Measurements from ENCODE around the gene RNF144B.
"Not testable (repeated sequence)": the region's sequence is repeated elsewhere in the genome, so short reads cannot be mapped to it uniquely, and the experiment has no call there.

RNF144B gene

DNA sequence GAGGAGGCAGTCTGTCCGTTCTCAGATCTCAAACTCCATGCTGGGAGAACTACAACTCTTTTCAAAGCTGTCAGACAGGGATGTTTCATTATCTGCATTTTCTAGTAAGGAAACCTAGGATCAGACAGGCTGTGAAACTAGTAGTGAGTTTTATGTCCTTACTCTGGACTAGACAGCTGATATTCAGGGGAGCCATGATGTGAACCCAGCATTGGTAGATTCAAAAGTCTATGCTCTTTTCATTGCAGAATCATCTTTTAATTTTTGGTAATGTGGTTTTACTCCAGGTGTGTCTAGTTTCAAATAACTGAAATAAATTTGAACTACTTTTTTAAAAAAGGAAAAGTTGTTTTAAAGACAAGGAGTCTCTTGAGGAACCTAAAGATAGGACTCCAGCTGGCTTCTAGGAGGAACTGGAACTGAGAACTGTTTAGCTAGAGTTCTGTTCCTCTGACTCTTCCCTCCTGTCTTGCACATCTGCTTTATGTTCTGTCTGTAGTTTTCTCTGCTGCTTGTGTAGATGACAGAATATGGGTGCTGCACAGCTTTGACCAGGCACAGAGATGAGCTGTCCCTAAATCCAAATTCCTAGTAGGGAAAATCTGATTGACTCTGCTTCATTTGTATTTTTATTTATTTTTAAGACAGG lies 27.8 kb upstream of the RNF144B start:
- no peak for DNase-seq
- Mint-ChIP-seq H3K4me1 (ENCODE audit: low read depth) (no peaks in the 10 kb centered on the region), H3K27me3 (peaks cover 27% of the 10 kb centered on the region), H3K4me3 (no peak overlapping the region), H3K9me3 (peaks cover 6% of the 10 kb centered on the region), H3K36me3 (ENCODE audit: low read depth) (no peaks in the 10 kb centered on the region), H3K27ac (no peak overlapping the region)

GRCh38 chr6:18360188-18360587 lies 27.0 kb upstream of the RNF144B start:
- Mint-ChIP-seq H3K4me3 (no peak overlapping the region), H3K4me1 (ENCODE audit: low read depth) (no peaks in the 10 kb centered on the region), H3K36me3 (ENCODE audit: low read depth) (no peaks in the 10 kb centered on the region), H3K27me3 (peaks cover 24% of the 10 kb centered on the region), H3K9me3 (peaks cover 6% of the 10 kb centered on the region), H3K27ac (no peak overlapping the region)
- DNase-seq: no peak

DNA sequence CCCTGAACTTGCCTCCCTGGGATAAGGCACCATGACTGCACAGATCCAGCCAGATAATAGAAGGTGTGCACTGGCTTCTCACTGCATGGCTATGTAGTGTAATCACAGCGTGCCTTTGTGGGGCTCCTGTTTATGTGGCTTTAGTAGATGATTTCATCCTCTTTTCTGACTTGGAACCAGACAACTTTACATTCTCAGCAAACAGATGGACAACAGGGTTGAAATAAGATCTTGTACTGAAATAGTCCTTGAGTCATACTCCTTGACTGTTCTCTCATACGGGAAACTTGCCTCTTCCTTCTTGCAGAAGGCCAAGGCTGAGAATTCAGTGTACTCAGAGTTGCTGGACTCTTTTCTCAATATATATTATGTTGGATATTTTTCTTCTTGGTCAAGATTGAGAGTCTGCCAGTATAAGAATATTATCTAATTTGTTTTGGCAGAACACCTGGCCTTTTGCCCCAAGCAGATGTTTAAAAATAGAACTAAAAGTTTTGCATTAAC lies 25.0 kb upstream of the RNF144B start:
- H3K9me3 Mint-ChIP-seq: peaks cover 6% of the 10 kb centered on the region
- peaks cover 29% of the 10 kb centered on the region for H3K27me3 Mint-ChIP-seq
- H3K4me3 Mint-ChIP-seq: no peak overlapping the region
- no peak overlapping the region for H3K27ac Mint-ChIP-seq
- DNase-seq: no peak
- no peaks in the 10 kb centered on the region for H3K4me1 Mint-ChIP-seq (ENCODE audit: low read depth)
- H3K36me3 Mint-ChIP-seq (ENCODE audit: low read depth): no peaks in the 10 kb centered on the region

DNA sequence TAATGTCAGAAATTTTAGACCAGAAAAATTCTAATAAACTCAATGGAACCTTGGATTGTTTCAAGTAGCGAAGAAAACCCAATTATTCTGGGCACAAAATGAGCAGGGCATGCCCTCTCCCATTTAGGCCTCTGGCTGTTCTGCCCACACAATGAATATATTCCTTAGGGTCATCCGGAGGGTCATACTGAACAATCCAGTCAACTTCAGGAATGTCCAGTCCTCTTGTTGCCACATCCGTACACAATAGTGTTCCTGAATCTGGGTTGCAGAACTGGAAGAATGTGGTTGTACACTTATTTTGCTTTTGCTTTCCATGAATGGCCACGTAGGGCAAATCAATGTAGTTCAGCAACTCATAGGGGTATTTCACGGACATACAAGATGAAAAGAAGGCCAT lies 23.4 kb upstream of the RNF144B start:
- H3K27me3 Mint-ChIP-seq: peaks cover 22% of the 10 kb centered on the region
- no peak overlapping the region for H3K4me3 Mint-ChIP-seq
- no peak for DNase-seq
- no peak overlapping the region for H3K27ac Mint-ChIP-seq
- no peaks in the 10 kb centered on the region for H3K36me3 Mint-ChIP-seq (ENCODE audit: low read depth)
- no peaks in the 10 kb centered on the region for H3K9me3 Mint-ChIP-seq
- H3K4me1 Mint-ChIP-seq (ENCODE audit: low read depth): no peaks in the 10 kb centered on the region

GRCh38 chr6:18364561-18364960 lies 22.6 kb upstream of the RNF144B start:
- H3K27ac Mint-ChIP-seq; H3K4me3 Mint-ChIP-seq; H3K36me3 Mint-ChIP-seq (ENCODE audit: low read depth): not testable (repeated sequence)

DNA sequence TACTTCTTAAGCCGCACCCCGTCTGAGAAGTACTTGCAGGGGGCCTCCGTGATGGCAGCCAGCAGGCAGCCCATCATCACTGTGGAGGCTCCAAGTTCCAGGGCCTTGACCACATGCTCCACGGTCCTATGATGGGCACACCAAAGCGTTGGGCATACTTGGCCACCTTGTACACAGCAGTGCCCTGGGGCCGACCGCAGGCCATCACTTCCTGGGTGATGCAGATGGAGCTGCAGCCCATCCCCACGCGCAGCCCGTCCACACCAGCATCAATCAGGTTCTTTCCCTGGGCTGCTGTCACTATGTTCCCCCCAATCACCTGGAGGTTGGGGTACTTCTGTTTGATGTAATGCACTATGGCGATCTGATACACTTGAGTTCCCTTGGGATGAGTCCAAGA lies 19.8 kb upstream of the RNF144B start:
- Mint-ChIP-seq H3K36me3 (ENCODE audit: low read depth) (no peaks in the 10 kb centered on the region), H3K9me3 (no peaks in the 10 kb centered on the region), H3K27me3 (peaks cover 10% of the 10 kb centered on the region), H3K27ac (no peak overlapping the region), H3K4me1 (ENCODE audit: low read depth) (no peaks in the 10 kb centered on the region), H3K4me3 (no peak overlapping the region)
- no peak for DNase-seq

More at GRCh38 chr6:18364561-18364960, 22.6 kb upstream of the RNF144B start:
- H3K4me1 Mint-ChIP-seq (ENCODE audit: low read depth); H3K9me3 Mint-ChIP-seq; DNase-seq: not testable (repeated sequence)
- H3K27me3 Mint-ChIP-seq: peaks cover 22% of the 10 kb centered on the region

DNA sequence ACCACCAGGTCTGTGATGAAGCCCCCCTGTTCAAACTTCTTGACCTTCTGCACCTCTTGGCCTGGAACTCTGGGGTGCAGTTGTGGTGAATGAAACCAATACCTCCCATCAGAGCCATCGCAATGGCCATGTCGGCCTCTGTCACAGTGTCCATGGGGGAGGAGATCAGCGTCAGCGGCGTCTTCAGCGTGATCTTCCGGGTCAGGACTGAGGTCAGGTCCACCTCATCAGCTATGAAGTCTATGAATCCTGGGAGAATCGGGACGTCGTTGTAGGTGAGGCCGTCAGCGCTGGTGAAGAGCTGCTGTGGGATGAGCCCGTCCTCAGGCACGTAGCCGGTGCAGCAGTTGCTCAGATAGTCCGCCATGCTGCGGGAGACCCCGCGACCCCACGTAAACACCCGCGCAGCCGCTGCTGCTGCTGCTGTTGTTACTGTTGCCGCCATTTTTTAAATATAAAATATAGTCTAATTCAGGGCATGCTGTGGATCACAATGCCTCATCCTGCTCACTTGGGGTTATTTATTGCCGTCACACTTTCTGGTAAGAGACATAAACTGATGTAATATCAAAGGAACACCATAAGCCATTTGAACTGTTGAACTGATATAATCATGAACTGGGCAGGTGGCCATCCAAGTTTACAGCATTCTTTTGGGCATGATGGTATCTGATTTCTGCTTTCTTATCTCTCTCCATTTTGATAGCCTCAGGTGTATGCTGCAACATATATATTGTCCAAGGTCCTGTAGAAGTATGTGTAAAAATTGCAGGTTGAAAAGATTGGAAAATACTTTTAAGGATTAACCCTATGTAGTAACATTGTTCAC lies 18.7 kb upstream of the RNF144B start:
- H3K36me3 Mint-ChIP-seq (ENCODE audit: low read depth): no peaks in the 10 kb centered on the region
- DNase-seq: no peak
- H3K4me1 Mint-ChIP-seq (ENCODE audit: low read depth): no peaks in the 10 kb centered on the region
- H3K27ac Mint-ChIP-seq: no peak overlapping the region
- no peak overlapping the region for H3K4me3 Mint-ChIP-seq
- H3K9me3 Mint-ChIP-seq: no peaks in the 10 kb centered on the region
- H3K27me3 Mint-ChIP-seq: peaks cover 6% of the 10 kb centered on the region

- H3K4me3 Mint-ChIP-seq: no peak overlapping the region
- H3K4me1 Mint-ChIP-seq (ENCODE audit: low read depth): no peaks in the 10 kb centered on the region
- no peaks in the 10 kb centered on the region for H3K36me3 Mint-ChIP-seq (ENCODE audit: low read depth)
Observed at GRCh38 chr6:18371010-18371409, 16.1 kb upstream of the RNF144B start.

DNA sequence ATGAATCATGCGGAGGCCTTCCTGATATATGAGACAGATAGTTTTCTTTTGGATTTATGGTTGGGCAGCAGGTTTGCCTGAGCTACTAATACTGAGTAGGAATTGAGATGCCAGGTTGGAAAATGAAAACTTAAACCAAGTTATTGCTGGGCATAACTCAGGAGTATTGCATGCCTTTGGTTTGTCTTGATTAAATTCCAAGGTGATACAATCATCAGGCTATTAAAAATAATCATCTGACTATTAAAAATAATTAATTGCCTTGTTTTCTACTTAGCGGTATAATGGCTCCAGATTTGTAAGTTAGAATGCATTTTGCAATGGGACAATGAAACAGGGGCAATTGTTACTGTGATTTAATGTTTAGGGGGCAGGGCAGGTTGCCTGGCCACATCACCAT lies 15.5 kb upstream of the RNF144B start:
- H3K36me3 Mint-ChIP-seq (ENCODE audit: low read depth): no peaks in the 10 kb centered on the region
- DNase-seq: no peak
- no peaks in the 10 kb centered on the region for H3K27me3 Mint-ChIP-seq
- no peak overlapping the region for H3K27ac Mint-ChIP-seq
- no peaks in the 10 kb centered on the region for H3K9me3 Mint-ChIP-seq
- no peaks in the 10 kb centered on the region for H3K4me1 Mint-ChIP-seq (ENCODE audit: low read depth)
- H3K4me3 Mint-ChIP-seq: no peak overlapping the region

More at GRCh38 chr6:18371010-18371409, 16.1 kb upstream of the RNF144B start:
- H3K27me3 Mint-ChIP-seq: no peaks in the 10 kb centered on the region
- DNase-seq: no peak
- no peak overlapping the region for H3K27ac Mint-ChIP-seq
- H3K9me3 Mint-ChIP-seq: no peaks in the 10 kb centered on the region

- no peaks in the 10 kb centered on the region for H3K9me3 Mint-ChIP-seq
- H3K27me3 Mint-ChIP-seq: peaks cover 10% of the 10 kb centered on the region
- no peak overlapping the region for H3K4me3 Mint-ChIP-seq
- DNase-seq: no peak
- no peaks in the 10 kb centered on the region for H3K4me1 Mint-ChIP-seq (ENCODE audit: low read depth)
- H3K27ac Mint-ChIP-seq: no peak overlapping the region
- H3K36me3 Mint-ChIP-seq (ENCODE audit: low read depth): no peaks in the 10 kb centered on the region
Observed at GRCh38 chr6:18380158-18380836, 6.9 kb upstream of the RNF144B start.

DNA sequence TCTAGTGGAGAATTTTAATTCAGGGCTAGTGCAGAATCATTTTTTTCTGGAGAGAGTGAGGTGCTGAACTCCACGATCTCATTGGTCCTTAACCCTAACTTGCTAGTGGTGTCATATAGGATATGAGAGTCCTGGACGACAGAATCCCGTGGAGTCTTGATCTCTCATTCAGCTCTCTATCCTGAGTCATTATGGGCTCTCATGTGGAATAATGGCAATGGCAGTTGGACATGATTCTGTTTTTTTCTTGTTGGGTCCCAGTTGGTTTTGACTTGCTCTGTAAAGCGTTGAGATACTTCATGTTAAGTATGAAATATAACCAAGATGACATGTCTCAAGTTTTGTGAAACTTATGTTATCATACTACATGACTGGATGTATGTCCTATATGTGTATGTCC lies 6.3 kb upstream of the RNF144B start:
- no peak for DNase-seq
- H3K9me3 Mint-ChIP-seq: no peaks in the 10 kb centered on the region
- H3K4me3 Mint-ChIP-seq: no peak overlapping the region
- no peaks in the 10 kb centered on the region for H3K36me3 Mint-ChIP-seq (ENCODE audit: low read depth)
- peaks cover 10% of the 10 kb centered on the region for H3K27me3 Mint-ChIP-seq
- H3K27ac Mint-ChIP-seq: no peak overlapping the region
- no peaks in the 10 kb centered on the region for H3K4me1 Mint-ChIP-seq (ENCODE audit: low read depth)

- H3K36me3 Mint-ChIP-seq (ENCODE audit: low read depth): peaks cover 3% of the 10 kb centered on the region
- H3K4me3 Mint-ChIP-seq: no peak overlapping the region
- no peak overlapping the region for H3K27ac Mint-ChIP-seq
- no peak for DNase-seq
- no peaks in the 10 kb centered on the region for H3K9me3 Mint-ChIP-seq
- H3K27me3 Mint-ChIP-seq: peaks cover 10% of the 10 kb centered on the region
- peaks cover 15% of the 10 kb centered on the region for H3K4me1 Mint-ChIP-seq (ENCODE audit: low read depth)
Observed at GRCh38 chr6:18383441-18383840, 3.7 kb upstream of the RNF144B start.

DNA sequence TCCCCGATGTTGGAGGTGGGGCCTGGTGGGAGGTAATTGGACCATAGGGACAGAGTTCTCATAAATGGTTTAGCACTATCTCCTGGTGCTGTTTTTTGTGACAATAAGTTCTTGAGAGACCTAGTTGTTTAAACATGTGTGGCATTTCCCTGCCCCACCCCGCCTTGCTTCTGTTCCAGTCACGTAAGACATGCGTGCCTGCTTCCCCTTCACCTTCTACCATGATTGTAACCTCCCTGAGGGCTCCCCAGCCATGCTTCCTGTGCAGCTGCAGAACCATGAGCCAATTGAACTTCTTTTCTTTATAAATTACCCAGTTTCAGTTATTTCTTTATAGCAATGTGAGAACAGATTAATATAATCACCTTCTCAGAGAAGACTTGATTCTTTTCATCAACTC lies 2.5 kb upstream of the RNF144B start:
- Mint-ChIP-seq H3K9me3 (no peaks in the 10 kb centered on the region), H3K4me3 (no peak overlapping the region), H3K36me3 (ENCODE audit: low read depth) (peaks cover 3% of the 10 kb centered on the region), H3K4me1 (ENCODE audit: low read depth) (peaks cover 27% of the 10 kb centered on the region), H3K27me3 (peaks cover 6% of the 10 kb centered on the region), H3K27ac (no peak overlapping the region)
- no peak for DNase-seq

- Mint-ChIP-seq H3K27ac (peak overlapping the region; percentile 32), H3K4me1 (ENCODE audit: low read depth) (peaks cover 40% of the 10 kb centered on the region), H3K27me3 (no peaks in the 10 kb centered on the region), H3K36me3 (ENCODE audit: low read depth) (peaks cover 3% of the 10 kb centered on the region), H3K4me3 (peak overlapping the region; percentile 86), H3K9me3 (no peaks in the 10 kb centered on the region)
- DNase-seq: no peak
Observed at GRCh38 chr6:18386298-18386976, 713 bp upstream of the RNF144B start.
